SK-MEL-5 (cell line): ENCODE data around the gene CCDC80. TPM values are rescaled to one million over a fixed set of nuclear protein-coding genes. Genes with fewer than 3 reads are reported as not detected.
A peak's percentile ranks its signal among the peaks of the same experiment; 100 is the strongest.
"Not testable (repeated sequence)": the region's sequence is repeated elsewhere in the genome, so short reads cannot be mapped to it uniquely, and the experiment has no call there.

Experiments used
- DNase-seq: peaks from one replicate; pipeline ENCODE4 v3.0.0-alpha.2; 2016; ENCODE audit warnings: low read depth, low spot score
- in situ Hi-C: cut with HindIII; loops from 2 replicates; pipeline ENCODE4 v1.10.0; 2016; ENCODE audit warnings: low sequenced_read_pairs, high pct_unique_total_duplicates, low pct_unique_long_range_greater_than_20kb
- total RNA-seq: library from RNA; depleted of rRNA; stranded (reverse); fragments of >200 nt; shearing (Covaris generic); gene quantifications from 2 replicates; pipeline ENCODE4 v1.2.3, GENCODE V29; 2014; rRNA removed

The CCDC80 gene
- total RNA-seq, 1 experiment from 2014 or later, result 1.1 TPM

DNA sequence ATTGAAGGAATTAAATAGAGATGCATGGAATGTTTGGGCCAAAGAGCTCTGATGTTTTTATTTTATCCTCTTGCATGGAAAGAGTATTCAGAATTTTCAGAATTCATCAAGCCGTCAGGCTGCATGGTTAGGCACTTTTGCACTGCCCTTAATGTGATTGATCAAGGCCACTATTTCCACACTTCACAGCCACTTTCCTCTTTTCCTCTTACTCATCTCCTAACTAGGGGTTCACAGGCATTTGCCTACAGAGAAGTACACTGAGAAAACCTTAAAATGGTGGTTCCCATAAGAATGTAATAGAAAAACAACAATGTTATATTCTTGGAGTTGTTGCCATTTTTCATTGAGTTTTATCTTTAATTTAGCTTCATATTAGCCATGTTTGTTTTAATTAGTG lies 68.2 kb downstream of the CCDC80 start:
- no peak for DNase-seq
- in situ Hi-C loops, result no loop called here

DNA sequence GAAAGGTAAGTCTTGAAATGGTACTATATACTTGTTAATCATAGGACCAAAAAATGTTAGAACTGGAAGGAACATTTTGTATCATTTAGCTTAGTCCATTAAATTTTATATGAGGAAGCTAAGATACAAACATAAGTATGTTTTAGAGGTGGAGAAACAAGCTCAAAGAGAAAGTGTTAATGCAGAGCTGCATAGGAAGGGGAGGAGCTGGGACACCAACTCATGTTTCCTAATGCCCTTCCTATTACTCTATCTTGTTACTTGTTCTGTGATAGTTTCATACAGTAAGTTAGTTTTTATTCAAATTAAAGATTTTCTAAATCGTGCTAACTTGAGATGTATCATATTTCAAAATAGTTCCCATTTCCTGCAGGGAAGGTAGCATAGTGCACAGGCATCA lies 71.7 kb downstream of the CCDC80 start:
- DNase-seq, result no peak
- in situ Hi-C loops, result no loop called here

DNA sequence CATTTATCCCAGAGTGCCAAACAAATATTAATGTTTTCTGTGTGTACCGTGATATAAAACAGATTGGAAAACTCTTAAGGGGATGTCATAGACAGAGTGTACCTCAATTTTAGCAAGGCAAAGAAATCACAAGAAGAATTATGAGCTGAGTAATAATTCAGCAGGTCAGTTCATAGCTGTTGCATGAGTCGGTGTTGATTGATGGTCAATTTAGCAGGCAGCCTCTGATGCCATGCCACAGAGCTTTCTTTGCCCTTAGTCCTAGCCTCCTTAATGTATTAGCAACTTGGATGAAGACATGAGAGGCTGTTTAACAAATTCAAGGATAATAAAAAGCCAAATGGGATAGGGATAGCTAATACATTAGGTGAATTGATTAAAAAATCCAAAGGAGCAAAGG lies 72.3 kb downstream of the CCDC80 start:
- no peak for DNase-seq
- in situ Hi-C loops, result no loop called here

DNA sequence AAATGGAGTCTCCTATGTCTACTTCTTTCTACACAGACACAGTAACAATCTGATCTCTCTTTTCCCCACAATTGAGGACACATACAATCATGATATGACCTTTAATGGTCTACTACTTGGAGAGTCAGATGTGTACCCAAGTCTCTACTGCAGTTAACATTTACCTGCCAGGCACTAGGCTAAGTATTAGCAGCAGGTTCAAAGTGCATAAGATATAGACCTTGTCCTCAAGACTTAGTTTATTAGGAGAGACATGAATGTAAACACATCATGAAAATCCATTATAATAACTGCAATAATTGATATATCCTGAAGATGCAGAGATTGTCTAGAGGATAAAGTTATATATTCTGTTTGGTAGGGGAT lies 76.0 kb downstream of the CCDC80 start:
- in situ Hi-C loops, result no loop called here
- DNase-seq, result no peak

DNA sequence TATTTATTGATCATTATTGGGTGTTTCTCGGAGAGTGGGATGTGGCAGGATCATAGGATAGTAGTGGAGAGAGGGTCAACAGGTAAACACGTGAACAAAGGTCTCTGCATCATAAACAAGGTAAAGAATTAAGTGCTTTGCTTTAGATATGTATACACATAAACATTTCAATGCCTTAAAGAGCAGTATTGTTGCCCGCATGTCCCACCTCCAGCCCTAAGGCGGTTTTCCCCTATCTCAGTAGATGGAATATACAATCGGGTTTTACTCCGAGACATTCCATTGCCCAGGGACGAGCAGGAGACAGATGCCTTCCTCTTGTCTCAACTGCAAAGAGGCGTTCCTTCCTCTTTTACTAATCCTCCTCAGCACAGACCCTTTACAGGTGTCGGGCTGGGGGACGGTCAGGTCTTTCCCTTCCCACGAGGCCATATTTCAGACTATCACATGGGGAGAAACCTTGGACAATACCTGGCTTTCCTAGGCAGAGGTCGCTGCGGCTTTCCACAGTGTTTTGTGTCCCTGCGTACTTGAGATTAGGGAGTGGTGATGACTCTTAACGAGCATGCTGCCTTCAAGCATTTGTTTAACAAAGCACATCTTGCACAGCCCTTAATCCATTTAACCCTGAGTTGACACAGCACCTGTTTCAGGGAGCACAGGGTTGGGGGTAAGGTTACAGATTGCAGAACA lies 76.5 kb downstream of the CCDC80 start:
- in situ Hi-C loops, DNase-seq: not testable (repeated sequence)

DNA sequence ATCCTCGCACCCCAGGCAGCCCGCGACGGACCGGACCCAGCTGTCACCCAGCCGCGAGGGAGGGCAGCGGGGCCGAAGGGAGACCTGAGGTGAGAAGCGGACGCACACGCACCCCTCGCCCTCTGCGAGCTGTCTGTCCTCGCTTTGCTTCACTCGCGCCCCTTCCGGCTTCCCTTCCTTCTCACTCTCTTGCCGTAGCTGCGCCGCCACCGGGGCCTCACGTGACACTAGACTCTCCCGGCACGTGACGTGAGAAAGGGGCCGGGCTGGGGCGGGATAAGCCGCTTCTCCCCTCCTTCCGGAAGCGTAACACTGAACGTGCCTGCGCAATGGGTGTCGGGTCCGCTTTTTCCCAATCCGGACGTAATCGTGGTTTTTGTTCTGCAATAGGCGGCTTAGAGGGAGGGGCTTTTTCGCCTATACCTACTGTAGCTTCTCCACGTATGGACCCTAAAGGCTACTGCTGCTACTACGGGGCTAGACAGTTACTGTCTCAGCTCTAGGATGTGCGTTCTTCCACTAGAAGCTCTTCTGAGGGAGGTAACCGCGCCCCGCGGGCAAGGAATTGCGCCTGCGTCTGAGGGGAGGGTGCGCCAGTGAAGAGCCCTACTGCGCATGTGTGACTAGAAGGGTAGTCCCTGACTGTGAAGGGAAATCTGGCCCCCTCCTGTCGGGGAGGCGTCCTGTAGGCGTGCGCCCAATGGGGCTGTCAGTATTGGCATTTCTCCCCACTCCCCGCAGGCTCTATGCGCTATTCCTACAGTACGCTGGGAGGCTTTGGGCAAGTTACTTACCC lies 79.0 kb downstream of the CCDC80 start, which contains the start of the genes ATG3 and SLC35A5:
TSS of gene ATG3 (minus strand) at position 229 of the 796 bp plus-strand sequence. CDS start 434 bp downstream, outside the sequence.
TSS of gene SLC35A5 (plus strand) at position 312 of the 796 bp plus-strand sequence. CDS start 1,359 bp downstream, outside the sequence.
- DNase-seq, result peak; percentile 98
- in situ Hi-C loops, result no loop called here

DNA sequence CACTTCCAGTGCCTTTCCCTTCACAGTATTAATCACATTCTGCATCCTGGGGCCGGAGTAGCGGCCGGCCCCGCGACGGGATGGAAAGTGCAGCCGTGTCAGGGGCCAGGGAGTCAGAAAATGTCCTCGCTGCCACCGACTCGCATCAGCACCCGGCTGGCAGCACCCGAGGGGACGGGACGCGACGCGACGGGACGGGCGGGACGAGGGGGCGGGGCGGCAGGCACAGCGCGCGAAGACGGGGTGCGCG lies 79.5 kb downstream of the CCDC80 start:
- in situ Hi-C loops, result no loop called here
- DNase-seq, result no peak

DNA sequence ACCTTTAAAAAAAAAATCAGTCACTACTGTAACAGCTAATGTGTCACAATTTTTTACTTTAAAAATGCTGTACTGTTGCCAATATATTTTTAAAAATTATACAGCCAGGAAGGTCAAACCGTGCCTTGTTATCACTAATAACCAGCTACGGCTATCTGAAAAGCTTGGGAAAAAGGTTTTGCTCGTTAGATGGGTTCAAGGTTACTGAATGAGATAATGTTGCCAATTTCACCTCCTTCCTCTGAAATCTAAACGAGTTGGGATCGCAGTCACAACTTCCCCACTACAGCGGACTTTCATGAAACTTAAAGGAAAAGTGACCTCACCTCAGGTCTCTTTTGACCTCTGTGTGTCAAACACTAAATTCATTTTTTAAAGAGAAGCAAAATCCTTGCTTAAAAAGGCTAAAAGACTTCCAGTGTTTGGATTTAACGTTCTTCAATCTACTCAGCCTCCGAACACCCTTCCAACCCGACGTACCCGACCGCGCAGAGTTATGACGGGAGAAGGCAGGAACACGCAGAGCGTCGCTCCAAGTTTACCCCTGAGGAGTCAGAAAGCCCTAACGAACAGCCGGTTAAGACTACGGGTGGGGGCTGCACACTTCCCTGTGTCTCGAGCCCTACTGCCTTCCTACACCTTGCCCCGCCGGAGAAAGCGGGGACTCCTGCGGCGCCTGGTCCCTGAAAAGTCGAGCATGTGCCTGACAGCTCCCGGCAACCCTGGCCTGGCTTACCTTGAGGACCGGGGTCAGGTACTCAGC lies 80.0 kb downstream of the CCDC80 start:
- DNase-seq, result peak; percentile 89
- in situ Hi-C loops, result no loop called here

DNA sequence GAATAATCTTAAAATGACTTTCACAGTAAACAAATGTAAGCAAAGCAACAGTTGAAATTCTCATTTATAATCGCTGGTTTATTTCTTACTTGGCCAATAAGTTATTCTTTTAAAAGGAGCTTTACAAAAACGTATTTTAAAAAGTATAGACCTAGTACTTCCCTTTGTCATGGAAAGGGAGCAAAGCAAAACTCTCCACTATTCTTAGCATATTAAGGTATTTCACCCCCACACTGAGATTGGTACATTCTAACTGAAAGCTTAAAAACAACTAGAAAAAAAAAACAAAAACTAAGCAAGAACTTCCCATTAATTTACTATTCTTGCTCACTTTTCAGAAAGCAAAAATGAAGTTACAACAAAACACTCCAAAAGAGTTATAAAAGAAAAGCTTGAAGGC lies 80.6 kb downstream of the CCDC80 start:
- no peak for DNase-seq
- in situ Hi-C loops, result no loop called here

DNA sequence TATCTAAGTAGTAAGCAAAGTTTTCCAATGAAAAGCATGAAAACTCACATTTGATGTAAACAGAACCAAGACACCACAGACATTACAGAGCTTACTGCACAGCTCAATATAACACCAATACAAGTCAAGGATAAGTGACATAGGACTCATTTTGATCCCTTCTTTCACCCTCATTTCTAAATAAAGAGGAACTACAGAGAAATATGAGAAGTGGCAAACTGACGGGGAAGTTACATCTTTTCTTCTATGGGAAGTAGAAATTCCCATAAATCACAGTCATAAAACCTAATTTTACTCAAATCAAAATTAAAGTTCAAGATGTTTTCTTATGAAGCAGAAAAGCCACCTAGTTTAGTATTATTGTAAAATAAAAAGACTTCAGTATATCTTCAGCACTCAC lies 83.0 kb downstream of the CCDC80 start:
- no peak for DNase-seq
- in situ Hi-C loops, result no loop called here

DNA sequence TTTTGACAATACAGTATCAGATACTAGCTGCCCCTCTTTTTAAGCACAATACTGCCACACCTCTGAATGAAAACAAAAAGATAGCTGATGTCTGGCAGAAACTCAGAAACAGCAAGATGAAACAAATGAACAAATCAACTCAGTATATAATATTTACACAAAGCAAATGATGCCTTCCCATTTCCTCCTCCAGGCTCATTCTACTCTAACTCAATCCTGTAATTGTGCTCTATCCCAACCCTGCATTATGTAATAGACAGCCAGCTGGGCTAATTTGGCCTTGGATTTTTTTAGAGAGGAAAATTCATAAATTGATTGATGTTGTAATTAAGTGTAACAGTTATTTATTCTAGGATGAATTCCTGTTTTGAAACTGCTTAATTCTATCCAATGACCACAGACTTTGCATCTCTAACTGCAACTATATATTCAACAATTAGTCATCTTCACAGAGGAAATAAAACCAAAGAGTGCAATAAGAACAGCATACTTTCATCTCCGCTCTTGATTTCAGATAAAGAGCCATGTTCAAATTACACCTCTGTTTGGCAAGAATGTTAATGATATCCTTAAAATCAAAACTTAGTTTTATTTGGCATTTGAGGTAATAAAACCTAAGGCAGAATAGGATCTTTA lies 85.3 kb downstream of the CCDC80 start:
- no peak for DNase-seq
- in situ Hi-C loops, result no loop called here

DNA sequence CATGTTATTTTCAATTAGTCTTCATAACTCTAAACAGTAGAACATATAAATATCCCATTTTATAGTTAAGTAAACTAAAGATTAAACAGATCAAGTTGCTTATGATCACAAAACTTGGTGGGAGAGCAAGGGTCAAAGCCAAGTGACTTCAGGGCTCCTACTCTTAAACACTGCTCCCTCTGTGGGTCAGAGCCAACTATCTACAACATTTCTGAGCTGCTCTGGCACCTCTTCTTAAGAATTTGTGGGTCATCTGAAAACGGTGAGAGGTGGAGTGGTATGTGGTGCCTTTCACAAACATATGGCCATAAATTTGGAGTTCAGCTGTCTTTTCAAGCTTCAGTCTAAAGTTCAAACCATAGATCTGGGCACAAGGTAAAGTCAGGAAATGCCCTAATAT lies 90.1 kb downstream of the CCDC80 start:
- DNase-seq, result peak; percentile 30
- in situ Hi-C loops, result no loop called here

Other genes with a start within 250 kb of the CCDC80 start
- gene BTLA, start 141.7 kb downstream of the CCDC80 start, total RNA-seq, result not detected in 2 replicates
- 87.0 and 87.2 TPM in 2 replicates for gene ATG3, start 79.2 kb downstream of the CCDC80 start, total RNA-seq
- gene SLC35A5, start 79.1 kb downstream of the CCDC80 start, total RNA-seq, result 61.1 and 68.9 TPM in 2 replicates
- not detected in 2 replicates for gene CD200R1L, start 205.7 kb upstream of the CCDC80 start, total RNA-seq